Hepatocyte (in vitro differentiated cells): ENCODE measurements around the gene TBC1D30. TPM values are rescaled to one million over a fixed set of nuclear protein-coding genes. Genes with fewer than 3 reads are reported as not detected.

ENCODE experiments used
- DNase-seq: peaks from one replicate; pipeline ENCODE4 v3.0.0-alpha.2; 2016; ENCODE audit warnings: low spot score
- H2AFZ ChIP-seq: fragments of 200-600 bp; sonication (generic); 2 replicates; pipeline ENCODE4 v1.6.0; 2016; ENCODE audit warnings: antibody characterized with exemption, mild to moderate bottlenecking
- H3K27ac ChIP-seq: fragments of 200-600 bp; sonication (generic); 2 replicates; pipeline ENCODE4 v1.5.1; 2016; ENCODE audit warnings: mild to moderate bottlenecking
- H3K27me3 ChIP-seq: fragments of 200-600 bp; sonication (generic); 2 replicates; pipeline ENCODE4 v1.6.1; 2016
- H3K36me3 ChIP-seq: fragments of 200-600 bp; sonication (generic); replicated peaks from 2 replicates; pipeline ENCODE4 v1.5.1; 2016; ENCODE audit warnings: low read depth; ENCODE audit not compliant: insufficient read depth
- H3K4me1 ChIP-seq: fragments of 200-600 bp; sonication (generic); 2 replicates; pipeline ENCODE4 v1.5.1; 2016; ENCODE audit warnings: mild to moderate bottlenecking, moderate library complexity; ENCODE audit not compliant: insufficient read depth
- H3K4me2 ChIP-seq: fragments of 200-600 bp; sonication (generic); 2 replicates; pipeline ENCODE4 v1.6.0; 2016
- H3K4me3 ChIP-seq: fragments of 200-600 bp; sonication (generic); 2 replicates; pipeline ENCODE4 v1.5.1; 2016; ENCODE audit warnings: mild to moderate bottlenecking
- H3K79me2 ChIP-seq: fragments of 200-600 bp; sonication (generic); 2 replicates; pipeline ENCODE4 v1.6.0; 2017; ENCODE audit warnings: mild to moderate bottlenecking
- H3K9me2 ChIP-seq: fragments of 200-600 bp; sonication (generic); replicated peaks from 2 replicates; pipeline ENCODE4 v1.6.0; 2017; ENCODE audit warnings: mild to moderate bottlenecking; ENCODE audit not compliant: insufficient read depth
- H3K9me3 ChIP-seq: fragments of 200-600 bp; sonication (generic); 2 replicates; pipeline ENCODE4 v1.5.1; 2016; ENCODE audit warnings: low read depth, mild to moderate bottlenecking
- H4K20me1 ChIP-seq: fragments of 200-600 bp; sonication (generic); 2 replicates; pipeline ENCODE4 v1.6.0; 2016; ENCODE audit warnings: mild to moderate bottlenecking; ENCODE audit not compliant: insufficient read depth, poor library complexity, severe bottlenecking
- CTCF ChIP-seq: fragments of 200-600 bp; sonication (generic); IDR thresholded peaks from 2 replicates; pipeline ENCODE4 v1.5.1; 2016; ENCODE audit warnings: antibody characterized with exemption, mild to moderate bottlenecking; ENCODE audit not compliant: poor library complexity
- EZH2 ChIP-seq: fragments of 200-600 bp; sonication (generic); IDR thresholded peaks from 2 replicates; pipeline ENCODE4 v1.6.1; 2016; ENCODE audit warnings: antibody characterized with exemption, mild to moderate bottlenecking, borderline replicate concordance
- EZH2phosphoT487 ChIP-seq: fragments of 200-600 bp; sonication (generic); IDR thresholded peaks from one replicate; pipeline ENCODE4 v1.6.1; 2018; ENCODE audit warnings: antibody characterized with exemption, mild to moderate bottlenecking, low read depth, moderate library complexity; ENCODE audit not compliant: unreplicated experiment, severe bottlenecking
- WGBS: methylation state at CpG from one replicate; pipeline ENCODE4 v1.1.6; 2016; ENCODE audit warnings: low lambda C conversion rate; ENCODE audit errors: missing lambda C conversion rate; 5-methylcytosine and 5-hydroxymethylcytosine counted together
- polyA plus RNA-seq: library from polyadenylated mRNA; unstranded; fragments of >200 nt; fragmentation: Nextera tagmentation; extraction: Ambion mirVana; gene quantifications from 2 replicates; pipeline ENCODE4 v1.2.1, GENCODE V29; 2016
- total RNA-seq: library from RNA; depleted of rRNA; stranded (reverse); fragments of >200 nt; gene quantifications from 2 replicates; pipeline ENCODE4 v1.2.3, GENCODE V29; 2014

Gene TBC1D30
- total and polyA plus RNA-seq, 2 experiments from 2014 or later: 5.3 to 5.6 TPM

- TF ChIP-seq CTCF: no peak
- TF ChIP-seq EZH2phosphoT487: no peak
- H3K4me1 ChIP-seq: no peaks in the 10 kb centered on the region
- H3K4me3 ChIP-seq: no peak overlapping the region
- H2AFZ ChIP-seq: no peak overlapping the region
- no peaks in the 10 kb centered on the region for H3K9me2 ChIP-seq
- no peak overlapping the region for H3K27ac ChIP-seq
- H3K27me3 ChIP-seq: no peaks in the 10 kb centered on the region
- no peaks in the 10 kb centered on the region for H3K79me2 ChIP-seq
- DNase-seq: no peak
- H3K9me3 ChIP-seq: no peaks in the 10 kb centered on the region
- no peak overlapping the region for H3K4me2 ChIP-seq
- 94% methylated on average over 3 of the region's 3 CpGs for whole genome bisulfite sequencing
- no peaks in the 10 kb centered on the region for H3K36me3 ChIP-seq
- H4K20me1 ChIP-seq: no peaks in the 10 kb centered on the region
These were observed 53.0 kb downstream of the TBC1D30 start for GRCh38 chr12:64877363-64878004.

- Histone ChIP-seq H3K4me2 (no peak overlapping the region), H3K36me3 (no peaks in the 10 kb centered on the region), H3K27ac (no peak overlapping the region), H3K9me3 (no peaks in the 10 kb centered on the region), H3K4me3 (no peak overlapping the region), H3K9me2 (no peaks in the 10 kb centered on the region), H3K4me1 (no peaks in the 10 kb centered on the region), H4K20me1 (no peaks in the 10 kb centered on the region), H2AFZ (no peak overlapping the region), H3K27me3 (no peaks in the 10 kb centered on the region), H3K79me2 (no peaks in the 10 kb centered on the region)
- DNase-seq: no peak
- TF ChIP-seq CTCF (no peak), EZH2 (no peak), EZH2phosphoT487 (no peak)
- whole genome bisulfite sequencing: 98% methylated on average over 3 of the region's 3 CpGs
These were observed 58.2 kb downstream of the TBC1D30 start for GRCh38 chr12:64882687-64883086.

GRCh38 chr12:64883264-64884163 is 59.1 kb downstream of the TBC1D30 start:
- H3K36me3 ChIP-seq: no peaks in the 10 kb centered on the region
- H4K20me1 ChIP-seq: no peaks in the 10 kb centered on the region
- no peaks in the 10 kb centered on the region for H3K9me2 ChIP-seq
- TF ChIP-seq EZH2 (no peak), CTCF (no peak), EZH2phosphoT487 (no peak)
- WGBS: 87% methylated on average over 10 of the region's 17 CpGs
- no peak overlapping the region for H3K4me3 ChIP-seq
- no peak overlapping the region for H3K27ac ChIP-seq
- H3K4me1 ChIP-seq: no peaks in the 10 kb centered on the region
- no peaks in the 10 kb centered on the region for H3K79me2 ChIP-seq
- H3K9me3 ChIP-seq: no peaks in the 10 kb centered on the region
- DNase-seq: no peak
- no peak overlapping the region for H3K4me2 ChIP-seq
- no peaks in the 10 kb centered on the region for H3K27me3 ChIP-seq
- no peak overlapping the region for H2AFZ ChIP-seq
